CD4-positive, alpha-beta T cell treated with Interleukin-12 subunit alpha and Interleukin-12 subunit beta, for 1 hour (primary cell): ENCODE measurements around the gene NCMAP.
"Not testable (repeated sequence)": the region's sequence is repeated elsewhere in the genome, so short reads cannot be mapped to it uniquely, and the experiment has no call there.

Experiments used
- DNase-seq: peaks from one replicate; pipeline ENCODE4 v3.0.0-alpha.2; 2020

Gene NCMAP

GRCh38 chr1:24555591-24556413 lies at the start of gene NCMAP:
TSS of gene NCMAP (plus strand) at chr1:24556087. CDS start at chr1:24595431, 39,344 bp downstream.
- peak; percentile 58 for DNase-seq

- DNase-seq, result peak; percentile 54
These were observed 49.1 kb upstream of the NCMAP start for GRCh38 chr1:24506691-24507381.

GRCh38 chr1:24507405-24507804 lies 48.5 kb upstream of the NCMAP start:
- peak; percentile 62 for DNase-seq

- no peak for DNase-seq
These were observed 47.0 kb upstream of the NCMAP start for GRCh38 chr1:24508911-24509310.

GRCh38 chr1:24513706-24514105 lies 42.2 kb upstream of the NCMAP start:
- no peak for DNase-seq

GRCh38 chr1:24514946-24515345 lies 40.9 kb upstream of the NCMAP start:
- no peak for DNase-seq

- not testable (repeated sequence) for DNase-seq
These were observed 40.1 kb upstream of the NCMAP start for GRCh38 chr1:24515671-24516209.

- no peak for DNase-seq
These were observed 39.4 kb upstream of the NCMAP start for GRCh38 chr1:24516506-24516905.

- DNase-seq, result no peak
These were observed 38.0 kb upstream of the NCMAP start for GRCh38 chr1:24517898-24518297.

GRCh38 chr1:24520282-24520681 lies 35.6 kb upstream of the NCMAP start:
- DNase-seq, result not testable (repeated sequence)

- no peak for DNase-seq
These were observed 30.3 kb upstream of the NCMAP start for GRCh38 chr1:24525606-24526005.

GRCh38 chr1:24526045-24526444 lies 29.8 kb upstream of the NCMAP start:
- no peak for DNase-seq

GRCh38 chr1:24526940-24527542 lies 28.8 kb upstream of the NCMAP start:
- DNase-seq, result peak; percentile 67

- no peak for DNase-seq
These were observed 27.1 kb upstream of the NCMAP start for GRCh38 chr1:24528744-24529143.

GRCh38 chr1:24529292-24529691 lies 26.6 kb upstream of the NCMAP start:
- DNase-seq, result not testable (repeated sequence)

- DNase-seq, result peak; percentile 82
These were observed 20.9 kb upstream of the NCMAP start for GRCh38 chr1:24535021-24535424.

- no peak for DNase-seq
These were observed 20.1 kb upstream of the NCMAP start for GRCh38 chr1:24535778-24536177.

GRCh38 chr1:24536391-24536840 lies 19.5 kb upstream of the NCMAP start:
- DNase-seq, result peak; percentile 76

GRCh38 chr1:24540051-24540905 lies 15.6 kb upstream of the NCMAP start:
- no peak for DNase-seq

- no peak for DNase-seq
These were observed 14.8 kb upstream of the NCMAP start for GRCh38 chr1:24540906-24541710.

- no peak for DNase-seq
These were observed 14.1 kb upstream of the NCMAP start for GRCh38 chr1:24541711-24542346.
